ENCODE data around the gene CDR2.

CDR2 gene

GRCh38 chr16:22335668-22336246 is 38.7 kb downstream of the CDR2 start:
- DNase-seq (ENCODE audit: low read depth), result no peak
- TF ChIP-seq, protein P1, sequence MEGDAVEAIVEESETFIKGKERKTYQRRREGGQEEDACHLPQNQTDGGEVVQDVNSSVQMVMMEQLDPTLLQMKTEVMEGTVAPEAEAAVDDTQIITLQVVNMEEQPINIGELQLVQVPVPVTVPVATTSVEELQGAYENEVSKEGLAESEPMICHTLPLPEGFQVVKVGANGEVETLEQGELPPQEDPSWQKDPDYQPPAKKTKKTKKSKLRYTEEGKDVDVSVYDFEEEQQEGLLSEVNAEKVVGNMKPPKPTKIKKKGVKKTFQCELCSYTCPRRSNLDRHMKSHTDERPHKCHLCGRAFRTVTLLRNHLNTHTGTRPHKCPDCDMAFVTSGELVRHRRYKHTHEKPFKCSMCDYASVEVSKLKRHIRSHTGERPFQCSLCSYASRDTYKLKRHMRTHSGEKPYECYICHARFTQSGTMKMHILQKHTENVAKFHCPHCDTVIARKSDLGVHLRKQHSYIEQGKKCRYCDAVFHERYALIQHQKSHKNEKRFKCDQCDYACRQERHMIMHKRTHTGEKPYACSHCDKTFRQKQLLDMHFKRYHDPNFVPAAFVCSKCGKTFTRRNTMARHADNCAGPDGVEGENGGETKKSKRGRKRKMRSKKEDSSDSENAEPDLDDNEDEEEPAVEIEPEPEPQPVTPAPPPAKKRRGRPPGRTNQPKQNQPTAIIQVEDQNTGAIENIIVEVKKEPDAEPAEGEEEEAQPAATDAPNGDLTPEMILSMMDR (IDR thresholded peaks at IDR 0.05; ENCODE audit: insufficient read depth, low read depth, low read length, missing control alignments), result no peak
- no peak overlapping the region for H3K4me3 ChIP-seq (ENCODE audit: low read depth, low read length)

- no peak overlapping the region for H3K4me3 ChIP-seq (ENCODE audit: low read depth, low read length)
- TF ChIP-seq, protein P1 (IDR thresholded peaks at IDR 0.05; ENCODE audit: insufficient read depth, low read depth, low read length, missing control alignments), result no peak
- DNase-seq (ENCODE audit: low read depth), result no peak
These were observed 40.9 kb downstream of the CDR2 start for GRCh38 chr16:22333457-22333994.

DNA sequence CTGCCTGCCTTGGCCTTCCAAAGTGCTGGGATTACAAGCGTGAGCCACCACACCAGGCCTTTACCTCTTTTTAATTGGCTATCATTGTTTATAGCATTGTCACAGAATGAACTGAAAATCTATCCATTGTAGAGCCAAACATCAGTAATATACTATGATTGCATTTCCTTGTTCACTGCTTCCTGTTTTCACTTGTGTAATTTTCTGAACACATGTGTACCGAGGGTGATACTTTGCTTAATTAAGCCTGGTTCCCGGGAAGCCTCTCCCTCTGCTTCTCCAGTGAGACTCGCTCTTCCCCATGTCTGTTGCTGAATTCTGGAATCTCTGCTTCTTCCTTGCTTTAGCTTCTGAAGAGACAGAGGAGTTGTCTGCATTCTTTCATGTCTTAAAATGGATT is 44.1 kb downstream of the CDR2 start:
- TF ChIP-seq, protein P1 (IDR thresholded peaks at IDR 0.05; ENCODE audit: insufficient read depth, low read depth, low read length, missing control alignments), result no peak
- DNase-seq (ENCODE audit: low read depth), result no peak

DNA sequence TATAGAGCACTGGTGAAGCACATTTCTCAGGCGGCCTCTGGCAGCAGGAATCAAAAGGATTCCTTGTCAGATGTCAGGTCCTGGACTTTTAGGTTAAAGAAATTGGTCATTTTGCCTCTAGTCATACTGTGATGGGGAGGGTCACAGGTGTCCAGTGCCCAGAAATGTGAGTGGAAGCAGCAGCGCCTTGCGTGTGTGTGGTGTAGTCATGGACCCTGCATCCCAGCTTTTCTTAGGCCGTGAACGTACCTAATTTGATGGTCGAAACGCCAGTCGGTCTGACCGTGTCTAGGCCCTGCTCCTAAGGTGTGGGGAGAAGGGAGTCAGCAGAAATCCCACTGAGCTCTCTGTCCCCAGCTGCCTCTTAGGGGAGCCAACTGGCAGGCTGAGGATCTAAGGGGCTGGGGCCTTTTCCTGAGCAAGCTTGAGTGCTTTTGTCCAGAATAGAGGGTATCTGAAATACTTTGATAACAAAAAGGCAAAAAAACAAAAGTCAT is 45.2 kb downstream of the CDR2 start:
- no peak overlapping the region for H3K4me3 ChIP-seq (ENCODE audit: low read depth, low read length)
- no peak for DNase-seq (ENCODE audit: low read depth)
- TF ChIP-seq, protein P1 (IDR thresholded peaks at IDR 0.05; ENCODE audit: insufficient read depth, low read depth, low read length, missing control alignments), result no peak

More for the DNA sequence above, 44.1 kb downstream of the CDR2 start:
- H3K4me3 ChIP-seq (ENCODE audit: low read depth, low read length), result no peak overlapping the region

- H3K4me3 ChIP-seq (ENCODE audit: low read depth, low read length), result no peak overlapping the region
These were observed 46.2 kb downstream of the CDR2 start for GRCh38 chr16:22328081-22328725.

GRCh38 chr16:22327446-22327775 is 47.0 kb downstream of the CDR2 start:
- no peak overlapping the region for H3K4me3 ChIP-seq (ENCODE audit: low read depth, low read length)
- no peak for DNase-seq (ENCODE audit: low read depth)
- TF ChIP-seq, protein P1 (IDR thresholded peaks at IDR 0.05; ENCODE audit: insufficient read depth, low read depth, low read length, missing control alignments), result no peak

More at GRCh38 chr16:22328081-22328725, 46.2 kb downstream of the CDR2 start:
- TF ChIP-seq, protein P1 (IDR thresholded peaks at IDR 0.05; ENCODE audit: insufficient read depth, low read depth, low read length, missing control alignments), result no peak
- no peak for DNase-seq (ENCODE audit: low read depth)
